ENCODE results near the gene PADI6.

- TF ChIP-seq CTCF (IDR thresholded peaks at IDR 0.05; ENCODE audit: control extremely low read depth in 1 of 3, insufficient read depth in 1 of 3, low read depth in 1 of 3, low read length in 3 of 3) = no peak
- TF ChIP-seq SUZ12 (IDR thresholded peaks at IDR 0.05; ENCODE audit: low read length) = no peak
Observed at GRCh38 chr1:17347769-17348592, 24.0 kb upstream of the PADI6 start.
